Colon (tissue), 2 donors: Measurements from ENCODE around the gene RAB11FIP2.
"Not testable (repeated sequence)": the region's sequence is repeated elsewhere in the genome, so short reads cannot be mapped to it uniquely, and the experiment has no call there.

Experiments
- FAIRE-seq: peaks from 2 replicates; lab custom pipeline; 2012; peaks lifted over from hg19 to GRCh38; lab: Jason Lieb, UNC
- donor health status: control.
- donor health status: control.

The RAB11FIP2 gene, protein sequence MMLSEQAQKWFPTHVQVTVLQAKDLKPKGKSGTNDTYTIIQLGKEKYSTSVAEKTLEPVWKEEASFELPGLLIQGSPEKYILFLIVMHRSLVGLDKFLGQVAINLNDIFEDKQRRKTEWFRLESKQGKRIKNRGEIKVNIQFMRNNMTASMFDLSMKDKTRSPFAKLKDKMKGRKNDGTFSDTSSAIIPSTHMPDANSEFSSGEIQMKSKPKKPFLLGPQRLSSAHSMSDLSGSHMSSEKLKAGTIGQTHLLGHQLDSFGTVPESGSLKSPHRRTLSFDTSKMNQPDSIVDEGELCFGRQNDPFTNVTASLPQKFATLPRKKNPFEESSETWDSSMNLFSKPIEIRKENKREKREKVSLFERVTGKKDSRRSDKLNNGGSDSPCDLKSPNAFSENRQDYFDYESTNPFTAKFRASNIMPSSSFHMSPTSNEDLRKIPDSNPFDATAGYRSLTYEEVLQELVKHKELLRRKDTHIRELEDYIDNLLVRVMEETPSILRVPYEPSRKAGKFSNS

DNA sequence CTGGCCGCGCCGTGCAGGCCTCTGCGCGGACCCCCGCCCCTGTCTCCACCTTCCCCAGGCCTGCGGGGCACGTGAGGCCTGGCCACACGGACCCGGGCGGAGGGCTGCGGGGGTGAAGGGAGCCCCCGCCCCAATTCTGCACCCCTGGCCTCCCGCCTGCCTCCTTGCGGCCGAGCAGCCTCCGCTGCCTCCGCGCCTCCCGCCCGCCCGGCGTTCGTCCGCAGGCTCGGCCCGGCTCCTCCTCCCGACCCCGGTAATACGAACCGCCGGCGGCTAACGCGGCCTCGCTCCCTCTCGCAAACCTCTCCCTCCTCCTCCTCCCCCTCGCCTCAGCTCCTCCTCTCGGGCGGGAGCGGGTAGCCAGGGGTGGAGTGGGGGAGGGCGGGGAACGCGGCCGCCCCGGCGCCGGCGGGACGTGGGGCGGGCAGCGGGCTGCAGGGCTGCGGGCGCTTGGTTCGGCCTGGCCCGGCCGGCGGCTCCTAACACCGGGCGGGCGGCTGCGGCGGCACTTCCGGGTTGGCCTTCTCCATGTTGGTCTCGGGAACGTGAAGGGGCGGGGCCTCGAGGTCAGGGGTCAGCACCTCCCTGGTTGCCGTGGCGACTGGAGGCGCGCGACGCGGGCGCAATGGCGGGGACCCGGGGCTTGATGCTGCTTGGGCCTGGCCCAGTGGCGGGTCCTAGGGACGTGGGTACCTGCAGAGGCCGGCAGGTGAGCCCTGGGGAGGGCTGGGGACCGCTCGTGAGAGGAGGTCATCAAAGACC is at the start of gene RAB11FIP2:
Gene RAB11FIP2 (minus strand): TSS at position 547 of the 762 bp plus-strand sequence. CDS start 778 bp downstream, outside the sequence.
- no peak for FAIRE-seq

DNA sequence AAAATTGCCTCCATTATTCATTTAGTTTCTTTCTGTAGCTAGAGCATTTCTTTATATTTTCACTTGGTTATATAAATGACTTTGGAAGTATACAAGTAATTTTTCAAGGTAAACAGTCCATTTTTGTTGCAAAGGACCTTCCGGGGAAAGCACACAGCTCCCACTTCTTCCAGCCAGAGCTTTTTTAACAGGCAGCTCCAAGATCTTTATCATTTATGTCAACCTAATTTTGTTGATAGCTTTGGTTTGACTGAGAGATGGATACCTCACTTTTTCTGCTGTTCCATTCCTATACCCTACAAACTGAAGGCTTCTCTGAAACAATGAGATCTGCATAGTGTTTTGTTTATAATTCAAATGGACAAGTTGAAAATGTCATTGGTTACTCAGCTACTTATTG is 49.3 kb upstream of the RAB11FIP2 start:
- FAIRE-seq = no peak

DNA sequence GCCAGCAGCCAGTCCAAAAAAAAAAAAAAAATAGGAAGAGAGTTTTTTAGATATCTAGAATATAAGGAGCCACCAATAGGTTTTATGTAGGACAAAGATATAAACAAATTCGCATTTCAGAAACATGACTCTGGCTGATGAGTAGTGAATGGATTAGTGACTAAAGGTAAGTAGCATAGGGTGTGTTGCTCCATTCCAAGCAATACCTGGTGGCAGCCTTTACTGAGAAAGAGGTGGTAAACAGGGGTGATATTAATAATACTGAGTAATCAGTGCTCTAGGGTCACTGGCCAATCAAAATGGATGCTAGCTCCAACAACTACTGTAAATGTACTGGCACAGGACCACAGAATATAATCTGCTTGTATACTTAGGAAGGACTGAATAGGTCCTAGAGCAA is 45.5 kb upstream of the RAB11FIP2 start:
- FAIRE-seq = no peak

GRCh38 chr10:118080817-118081216 is 34.1 kb upstream of the RAB11FIP2 start:
- no peak for FAIRE-seq

DNA sequence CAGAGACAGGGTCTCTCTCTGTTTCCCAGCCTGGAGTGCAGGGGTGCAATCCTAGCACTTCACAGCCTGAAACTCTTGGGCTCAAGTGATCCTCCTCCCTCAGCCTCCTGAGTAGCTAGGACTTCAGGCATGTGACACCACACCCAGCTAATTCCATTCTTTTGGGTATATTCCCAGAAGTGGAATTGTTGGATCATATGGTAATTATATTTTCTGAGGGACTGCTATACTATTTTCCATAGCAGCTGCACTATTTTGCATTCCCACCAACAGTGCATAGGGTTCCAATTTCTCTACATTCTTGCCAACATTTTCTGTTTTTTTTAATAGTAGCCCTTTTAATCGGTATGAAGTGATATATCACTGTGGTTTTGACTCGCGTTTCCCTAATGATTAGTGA is 30.0 kb upstream of the RAB11FIP2 start:
- FAIRE-seq = no peak

DNA sequence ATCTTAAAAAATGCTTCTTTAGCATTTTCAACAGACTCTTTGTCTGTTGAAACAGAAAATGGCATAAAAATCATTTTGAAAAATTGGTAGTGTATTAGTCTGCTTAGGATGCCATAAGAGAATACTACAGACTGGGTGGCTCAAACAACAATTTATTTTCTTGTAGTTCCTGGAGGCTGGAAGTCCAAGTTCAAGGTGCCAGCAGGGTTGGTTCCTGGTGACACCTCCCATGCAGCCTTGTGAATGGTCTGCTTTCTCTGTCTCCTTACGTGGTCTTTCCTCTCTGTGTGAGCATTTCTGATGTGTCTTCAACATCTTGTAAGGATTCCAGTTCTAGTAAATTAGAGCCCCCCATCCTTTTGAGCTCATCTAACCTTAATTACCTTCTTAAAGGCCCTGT is 26.1 kb upstream of the RAB11FIP2 start:
- no peak for FAIRE-seq

- not testable (repeated sequence) for FAIRE-seq
Observed at GRCh38 chr10:118067389-118067788, 20.6 kb upstream of the RAB11FIP2 start.

- no peak for FAIRE-seq
Observed at GRCh38 chr10:118062798-118063238, 16.1 kb upstream of the RAB11FIP2 start.

DNA sequence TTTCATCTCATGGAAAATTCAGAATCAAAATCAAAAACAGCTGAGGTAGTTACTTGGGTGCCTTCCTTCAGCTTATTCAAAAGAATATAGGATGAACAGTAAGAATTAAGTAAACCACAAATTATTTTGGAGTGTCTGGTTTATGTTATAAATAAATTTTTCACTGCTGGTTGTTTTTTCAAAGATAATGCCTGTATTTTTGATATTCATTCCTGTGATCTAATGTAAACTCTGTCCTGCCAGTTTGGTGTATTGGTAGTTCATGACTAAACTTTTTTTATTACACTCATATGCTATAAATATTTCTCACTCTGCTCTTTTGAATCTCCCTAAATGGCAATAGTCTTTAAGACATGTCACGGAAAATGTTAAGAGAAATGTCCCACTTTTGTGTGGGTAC is 11.6 kb upstream of the RAB11FIP2 start:
- no peak for FAIRE-seq

DNA sequence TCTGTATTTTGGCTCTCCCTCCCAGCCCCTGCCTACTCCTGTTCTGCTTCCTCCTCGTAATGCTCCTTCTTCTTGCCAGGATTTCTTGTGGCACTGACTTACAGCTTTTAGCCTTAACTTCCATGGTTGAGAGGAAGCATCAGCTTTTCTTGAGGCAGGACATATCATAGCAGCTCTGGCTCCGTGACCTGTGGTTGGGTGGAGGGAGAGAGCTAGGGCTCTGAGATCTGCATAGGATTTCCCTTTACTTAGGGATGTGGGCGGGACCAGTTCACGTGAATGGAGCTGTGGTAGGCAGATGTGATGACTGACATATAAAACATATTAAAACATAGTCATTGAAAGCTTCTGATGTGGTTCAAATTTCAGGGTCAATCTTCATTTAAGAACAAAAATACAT is 10.6 kb upstream of the RAB11FIP2 start:
- FAIRE-seq = no peak

DNA sequence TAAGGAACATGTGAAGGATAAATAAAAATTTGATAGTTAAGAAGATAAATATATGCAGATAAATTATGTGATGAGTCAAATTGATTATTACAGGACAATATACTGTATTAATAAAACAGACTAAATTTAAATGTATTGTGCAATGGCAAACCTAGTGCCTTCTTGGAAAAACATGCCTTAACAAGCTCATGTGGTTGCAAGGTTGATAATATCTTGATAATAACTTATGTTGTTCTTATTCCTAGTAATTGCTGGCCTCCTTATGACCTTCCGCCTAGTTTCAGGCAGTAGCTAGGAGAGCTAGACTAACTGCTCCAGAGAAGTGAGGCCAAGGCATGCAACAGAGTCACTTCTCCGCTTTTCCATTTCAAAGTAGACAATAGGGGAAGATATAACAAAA is 7.6 kb upstream of the RAB11FIP2 start:
- FAIRE-seq = no peak

DNA sequence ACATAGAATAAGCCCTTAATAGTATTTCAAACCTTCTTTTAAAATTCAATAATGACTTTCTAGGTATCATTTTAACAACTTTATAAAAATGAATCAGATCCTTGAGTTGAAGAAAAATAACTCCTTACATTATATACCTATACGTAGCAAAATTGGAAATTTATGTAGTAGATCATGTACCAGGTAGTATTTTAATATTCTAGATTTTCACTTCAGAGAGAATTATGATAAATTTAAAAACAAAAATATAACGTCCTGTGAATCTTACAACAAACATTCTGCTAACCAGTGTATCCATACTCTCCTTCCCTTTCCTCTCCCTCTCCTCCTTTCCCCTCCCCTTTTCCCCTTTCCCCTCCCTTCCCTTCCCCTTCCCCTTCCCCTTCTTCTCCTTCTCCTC is 6.1 kb upstream of the RAB11FIP2 start:
- no peak for FAIRE-seq

DNA sequence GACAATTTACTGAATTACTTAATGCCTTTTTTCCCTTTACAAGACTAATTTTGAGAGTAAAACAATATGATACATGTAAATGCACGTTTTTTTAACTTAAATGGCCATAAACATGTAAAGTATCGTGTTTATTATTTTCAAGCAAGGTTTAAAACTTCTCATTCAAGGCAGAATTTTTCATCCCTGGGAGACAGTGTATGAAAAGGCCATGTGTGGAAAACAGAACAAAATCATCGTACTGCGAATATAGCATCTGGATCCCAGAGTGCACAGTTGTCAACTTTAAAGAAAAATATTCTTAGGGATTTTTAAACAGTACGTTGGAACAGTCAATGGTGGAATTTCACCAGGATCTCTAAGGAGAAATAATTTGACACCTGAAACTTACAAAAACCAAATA is 1.1 kb upstream of the RAB11FIP2 start:
- FAIRE-seq = no peak

- FAIRE-seq = no peak
Observed at GRCh38 chr10:118047157-118047719, 497 bp upstream of the RAB11FIP2 start.

DNA sequence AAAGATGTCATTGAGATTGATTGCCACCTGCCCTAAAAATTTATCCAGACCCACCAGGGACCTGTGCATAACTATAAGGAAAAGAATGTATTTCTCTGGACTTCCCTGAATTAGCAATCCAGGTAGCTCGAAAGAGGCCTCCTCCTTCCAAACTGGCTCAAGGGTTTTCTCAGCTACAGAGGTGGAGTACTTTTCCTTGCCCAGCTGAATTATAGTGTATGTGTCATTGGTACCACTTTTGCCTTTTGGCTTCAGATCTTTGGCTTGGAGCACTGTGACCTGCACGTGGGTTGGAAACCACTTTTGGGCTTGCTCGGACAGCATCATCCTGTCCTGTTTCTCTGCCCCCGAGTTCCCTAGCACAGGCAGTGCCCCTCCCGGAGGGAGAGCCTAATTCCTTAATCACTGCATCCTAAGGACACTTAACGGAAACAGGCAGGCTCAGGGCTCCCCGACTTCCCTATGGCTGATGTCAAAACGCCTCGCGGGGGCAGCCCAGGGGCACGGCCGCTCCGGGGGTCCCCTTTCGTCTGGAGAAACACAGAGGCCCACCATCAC is 825 bp downstream of the RAB11FIP2 start:
- FAIRE-seq = no peak

GRCh38 chr10:118045158-118045836 is 1.4 kb downstream of the RAB11FIP2 start:
- FAIRE-seq = no peak

- FAIRE-seq = no peak
Observed at GRCh38 chr10:118042827-118043242, 3.9 kb downstream of the RAB11FIP2 start.

DNA sequence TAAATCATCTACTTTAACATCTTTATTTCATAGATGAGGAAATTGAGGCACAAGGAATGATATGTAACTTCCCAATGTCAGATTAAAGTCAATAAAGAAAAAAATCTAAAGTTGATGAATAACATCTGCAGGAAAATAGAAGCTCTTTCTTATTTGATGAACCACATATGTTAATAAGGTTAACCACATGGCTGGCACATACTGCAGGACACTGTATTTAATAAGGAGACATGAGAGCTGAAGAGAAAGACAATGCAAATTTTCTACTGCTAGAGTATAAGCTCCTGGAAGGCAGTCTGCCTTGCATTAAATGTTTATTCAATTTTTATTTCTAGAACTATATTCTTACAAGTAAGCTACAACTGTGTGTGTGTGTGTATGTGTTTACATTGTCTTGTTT is 4.4 kb downstream of the RAB11FIP2 start:
- no peak for FAIRE-seq

- no peak for FAIRE-seq
Observed at GRCh38 chr10:118041316-118041715, 5.4 kb downstream of the RAB11FIP2 start.

DNA sequence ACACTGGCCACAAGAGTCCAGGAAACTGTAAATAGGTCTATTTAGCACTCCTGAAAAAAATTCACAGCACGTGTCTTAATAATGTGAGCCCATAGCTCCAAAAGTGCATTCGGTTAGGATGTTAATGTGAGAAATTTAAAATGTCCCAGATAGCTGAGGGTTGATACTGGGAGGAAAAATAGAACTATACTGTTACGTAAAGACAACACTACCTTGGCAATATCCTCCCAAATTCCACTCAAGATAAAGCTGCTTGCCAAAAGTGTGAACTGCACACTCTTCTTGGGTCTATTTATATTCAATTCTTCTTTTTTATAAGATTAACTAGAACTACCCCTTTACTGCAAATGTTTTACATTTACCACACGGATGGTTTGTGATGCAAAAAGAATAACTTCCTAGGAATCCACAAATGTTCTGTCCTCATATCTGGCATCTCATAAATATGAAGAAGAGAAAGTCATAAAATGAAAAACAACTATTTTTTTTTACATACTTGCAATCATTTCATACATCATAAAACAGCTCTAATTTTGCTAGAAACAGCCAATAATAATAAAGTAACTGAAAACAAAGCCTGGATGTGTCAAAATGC is 10.4 kb downstream of the RAB11FIP2 start:
- no peak for FAIRE-seq

GRCh38 chr10:118035354-118036005 is 11.3 kb downstream of the RAB11FIP2 start:
- FAIRE-seq = no peak
